IMR-90 (cell line): ENCODE data around the gene RASSF7. TPM values are rescaled to one million over a fixed set of nuclear protein-coding genes. Genes with fewer than 3 reads are reported as not detected.

Experiments
- ATAC-seq: fragments of 200-7000 bp; cut with Tn5 transposase; 2 replicates; pipeline ENCODE4 v1.9.1; 2020; ENCODE audit warnings: low read depth, mild to moderate bottlenecking, moderate library complexity
- BruUV-seq: library from RNA; stranded (reverse); fragments of 400-500 nt; replicated peaks from 2 replicates; lab custom pipeline; 2021; lab: Mats Ljungman, UMichigan
- CTCF ChIA-PET: fragments of 300-600 bp; formaldehyde crosslinking; extraction: SDS; loops from one replicate; lab custom pipeline; 2021; ENCODE audit warnings: antibody characterized with exemption; lab: Yijun Ruan, JAX
- POLR2A ChIA-PET: fragments of 300-600 bp; sonication (Branson Sonifier 250); formaldehyde crosslinking; loops from one replicate; lab custom pipeline; 2022; ENCODE audit warnings: antibody characterized with exemption; ENCODE audit not compliant: unreplicated experiment; lab: Charles Lee
- DNase-seq: peaks from one replicate; pipeline ENCODE4 v3.0.0; 2013
- H2AFZ ChIP-seq: replicated peaks from 2 replicates; pipeline ENCODE3; 2013; ENCODE audit warnings: low read length, mild to moderate bottlenecking; ENCODE audit not compliant: poor library complexity
- H2AK5ac ChIP-seq: 2 replicates; pipeline ENCODE4 v1.6.1; 2013; ENCODE audit warnings: low read depth, low read length, inconsistent platforms
- H2AK9ac ChIP-seq: replicated peaks from 2 replicates; pipeline ENCODE3; 2013; ENCODE audit warnings: mild to moderate bottlenecking, low read depth, low read length, moderate library complexity; ENCODE audit not compliant: poor library complexity
- H2BK120ac ChIP-seq: 2 replicates; pipeline ENCODE4 v1.6.1; 2013; ENCODE audit warnings: low read depth, low read length, inconsistent platforms
- H2BK15ac ChIP-seq: 3 replicates; pipeline ENCODE4 v1.6.1; 2013; ENCODE audit warnings: low read depth, low read length, inconsistent platforms
- H2BK20ac ChIP-seq: 2 replicates; pipeline ENCODE4 v1.6.1; 2013; ENCODE audit warnings: low read depth, mild to moderate bottlenecking, inconsistent platforms, low read length, moderate library complexity
- H2BK5ac ChIP-seq: 2 replicates; pipeline ENCODE4 v1.6.1; 2013; ENCODE audit warnings: mild to moderate bottlenecking, low read depth, low read length, inconsistent platforms; ENCODE audit not compliant: poor library complexity, severe bottlenecking
- H3K14ac ChIP-seq: replicated peaks from 2 replicates; pipeline ENCODE4 v1.6.1; 2013; ENCODE audit warnings: low read depth, low read length, inconsistent platforms
- H3K18ac ChIP-seq: 2 replicates; pipeline ENCODE4 v1.6.1; 2013; ENCODE audit warnings: low read depth, low read length, control low read depth
- H3K23ac ChIP-seq: 2 replicates; pipeline ENCODE4 v1.6.1; 2013; ENCODE audit warnings: low read depth, low read length, inconsistent platforms
- H3K27ac ChIP-seq: 2 replicates; pipeline ENCODE4 v1.5.1; 2013; ENCODE audit warnings: mild to moderate bottlenecking, control low read depth, low read length; ENCODE audit not compliant: insufficient read depth
- H3K27me3 ChIP-seq: 2 replicates; pipeline ENCODE4 v1.6.1; 2013; ENCODE audit warnings: low read length; ENCODE audit not compliant: control insufficient read depth, insufficient read depth
- H3K36me3 ChIP-seq: 2 replicates; pipeline ENCODE4 v1.6.1; 2013; ENCODE audit warnings: low read length, mixed read lengths; ENCODE audit not compliant: control insufficient read depth, insufficient read depth
- H3K4ac ChIP-seq: 2 replicates; pipeline ENCODE4 v1.6.1; 2013; ENCODE audit warnings: low read depth, low read length, inconsistent platforms
- H3K4me1 ChIP-seq: 2 replicates; pipeline ENCODE4 v1.6.1; 2013; ENCODE audit warnings: low read length, mixed read lengths; ENCODE audit not compliant: control insufficient read depth, insufficient read depth
- H3K4me2 ChIP-seq: 2 replicates; pipeline ENCODE4 v1.6.1; 2013; ENCODE audit warnings: low read depth, mild to moderate bottlenecking, control low read depth, low read length, moderate library complexity
- H3K4me3 ChIP-seq: 2 replicates; pipeline ENCODE4 v1.5.1; 2013; ENCODE audit warnings: low read depth, mild to moderate bottlenecking, control low read depth, low read length, moderate library complexity; ENCODE audit not compliant: insufficient read depth
- H3K56ac ChIP-seq: 2 replicates; pipeline ENCODE4 v1.6.1; 2013; ENCODE audit warnings: low read length, inconsistent platforms; ENCODE audit not compliant: insufficient read depth; ENCODE audit errors: extremely low read depth
- H3K79me1 ChIP-seq, 2 experiments: 2 replicates each; pipeline ENCODE4 v1.6.1; 2013; ENCODE audit warnings: low read length in 2 of 2, inconsistent platforms in 1 of 2, low read depth in 1 of 2
- H3K9ac ChIP-seq: 2 replicates; pipeline ENCODE4 v1.6.1; 2013; ENCODE audit warnings: low read depth, low read length, control low read depth
- H3K9me1 ChIP-seq: 2 replicates; pipeline ENCODE4 v1.6.1; 2013; ENCODE audit warnings: low read length, inconsistent platforms; ENCODE audit not compliant: insufficient read depth
- H3K9me3 ChIP-seq: 2 replicates; pipeline ENCODE4 v1.6.1; 2013; ENCODE audit warnings: low read length; ENCODE audit not compliant: control insufficient read depth, insufficient read depth
- H4K20me1 ChIP-seq: 2 replicates; pipeline ENCODE4 v1.6.1; 2013; ENCODE audit warnings: low read length, inconsistent platforms; ENCODE audit not compliant: insufficient read depth
- H4K5ac ChIP-seq: 2 replicates; pipeline ENCODE4 v1.6.1; 2013; ENCODE audit warnings: mild to moderate bottlenecking, low read depth, low read length, control low read depth
- H4K8ac ChIP-seq, 2 experiments: 2 replicates each; pipeline ENCODE4 v1.6.1; 2013; ENCODE audit warnings: low read depth in 2 of 2, low read length in 2 of 2, control low read depth in 1 of 2, inconsistent platforms in 1 of 2
- H4K91ac ChIP-seq: 2 replicates; pipeline ENCODE4 v1.6.1; 2013; ENCODE audit warnings: low read depth, low read length, inconsistent platforms; ENCODE audit not compliant: insufficient read depth
- BHLHE40 ChIP-seq: fragments of 150-350 bp; IDR thresholded peaks from 2 replicates; pipeline ENCODE4 v1.6.1; 2016; ENCODE audit warnings: mild to moderate bottlenecking, low read depth, low read length
- FOS ChIP-seq: fragments of 150-350 bp; IDR thresholded peaks from 2 replicates; pipeline ENCODE4 v1.6.1; 2016; ENCODE audit warnings: low read depth, low read length
- MAZ ChIP-seq: IDR thresholded peaks from 2 replicates; pipeline ENCODE4 v1.6.1; 2012; ENCODE audit warnings: low read depth, mild to moderate bottlenecking, low read length, improper control_type of control experiment, moderate library complexity, borderline replicate concordance
- MXI1 ChIP-seq: IDR thresholded peaks from 2 replicates; pipeline ENCODE4 v1.6.1; 2012; ENCODE audit warnings: low read depth, mild to moderate bottlenecking, low read length, moderate library complexity, borderline replicate concordance
- POLR2A ChIP-seq: IDR thresholded peaks from 2 replicates; pipeline ENCODE4 v1.6.1; 2012; ENCODE audit warnings: mild to moderate bottlenecking, low read depth, low read length
- WGBS, 2 experiments: methylation state at CpG; one replicate each; pipeline versions ENCODE4 v1.1.5 to v1.1.7; 2013; ENCODE audit warnings: missing lambda C conversion rate in 2 of 2; ENCODE audit not compliant: insufficient read length in 1 of 2; ENCODE audit errors: extremely low coverage in 2 of 2; 5-methylcytosine and 5-hydroxymethylcytosine counted together
- dilution Hi-C: fragments of 300-500 bp; cut with HindIII; formaldehyde crosslinking; loops from one replicate; pipeline ENCODE4 v1.14.3; 2018; ENCODE audit warnings: low sequenced_read_pairs; ENCODE audit not compliant: unreplicated experiment
- in situ Hi-C: fragments of 300-500 bp; cut with MboI; formaldehyde crosslinking; loops from 3 replicates; pipeline ENCODE4 v1.14.3; 2019; ENCODE audit warnings: low sequenced_read_pairs, inconsistent platforms, mixed read lengths
- intact Hi-C: fragments of 100-400 bp; cut with micrococcal nuclease; formaldehyde crosslinking; loops from 2 replicates; pipeline ENCODE4 v1.10.0; 2022
- polyA plus RNA-seq, 3 experiments: library from polyadenylated mRNA; depleted of rRNA; stranded (reverse); fragments of >200 nt; gene quantifications; 2 replicates each; pipeline ENCODE4 v1.2.3, GENCODE V29; 2012; ENCODE audit warnings: low replicate concordance in 1 of 3
- total RNA-seq: library from RNA; depleted of rRNA; stranded (reverse); fragments of >200 nt; gene quantifications from 2 replicates; pipeline ENCODE4 v1.2.3, GENCODE V29; 2012

Gene RASSF7
- total and polyA plus RNA-seq, 2 of the 4 experiments (the other 2 are of a cell fraction) = 6.8 to 18.5 TPM

DNA sequence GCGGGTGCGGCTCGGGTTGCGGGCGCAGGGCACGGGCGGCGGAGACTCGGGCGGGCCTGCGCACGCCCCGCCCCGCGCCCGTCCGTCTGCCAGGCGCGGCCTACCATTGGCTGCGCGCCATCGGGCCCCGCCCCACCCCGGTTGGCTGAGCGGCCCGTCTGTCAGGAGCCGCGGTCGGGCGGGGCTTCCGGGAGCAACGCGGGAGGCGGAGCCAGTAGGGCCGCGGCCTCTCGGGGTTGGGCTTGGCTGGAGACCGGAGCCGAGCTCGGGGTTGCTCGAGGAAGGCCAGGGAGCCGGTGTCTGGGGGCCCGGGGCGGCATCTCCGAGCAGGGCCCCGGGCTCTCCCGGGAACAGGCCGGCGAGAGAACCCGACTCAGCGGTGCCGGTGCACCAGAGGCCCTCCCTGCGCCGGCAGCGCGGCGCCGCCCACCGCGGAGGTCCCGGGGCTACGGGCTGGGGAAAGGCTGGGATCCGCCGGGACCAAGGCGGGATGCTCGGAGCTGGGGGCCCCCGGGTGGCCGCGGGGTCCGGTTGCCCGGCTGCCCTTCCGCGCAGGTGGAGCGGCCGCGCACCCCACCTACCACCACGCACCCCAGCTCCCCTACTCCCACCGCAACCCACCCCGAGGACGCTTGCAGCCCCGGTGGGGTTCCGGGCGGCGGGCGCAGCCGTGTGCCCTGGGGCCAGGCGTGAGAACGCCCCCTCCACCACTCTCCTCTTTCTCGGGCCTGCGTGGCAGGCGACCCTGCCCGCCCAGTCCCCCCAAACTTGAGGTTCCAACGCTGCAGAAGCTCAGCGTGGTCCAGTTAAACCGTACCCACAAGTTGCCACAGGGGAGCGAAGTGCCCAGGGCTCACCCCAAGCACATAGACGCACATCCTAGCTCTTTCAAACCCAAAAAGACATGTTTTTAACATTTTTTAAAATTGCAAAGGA is 25.0 kb upstream of the RASSF7 start, which contains the start of gene HRAS:
Gene HRAS, minus strand, starts transcription at position 58 of the 936 bp plus-strand sequence.
- peaks cover 16% of the 10 kb centered on the region for H4K20me1 ChIP-seq
- no peak within 1 kb of the TSS for H2BK120ac ChIP-seq
- H3K9me3 ChIP-seq = no peaks in the 10 kb centered on the region
- ATAC-seq (peak; percentile 93), DNase-seq (peak; percentile 90)
- no peak within 1 kb of the TSS for H4K5ac ChIP-seq
- H2BK5ac ChIP-seq = peak within 1 kb of the TSS; percentile 57
- H3K4ac ChIP-seq = peak within 1 kb of the TSS; percentile 36
- ChIA-PET POLR2A (no interaction called here), CTCF (interaction anchor here (0.5 to 0.7 kb wide), 2 partner anchors 14 to 17 kb away, joined by 3 to 6 read pairs; no protein-coding TSS in a partner anchor)
- H4K91ac ChIP-seq = no peak within 1 kb of the TSS; the same call in 1 of the 2 replicates
- H2BK20ac ChIP-seq = no peak within 1 kb of the TSS
- H3K79me1 ChIP-seq = peaks cover 3 to 26% of the 10 kb centered on the region in 2 experiments; a peak in 3 of 4 replicates
- peak within 1 kb of the TSS; percentile 75 for H3K9ac ChIP-seq
- peak within 1 kb of the TSS; percentile 91 for H3K4me2 ChIP-seq
- H2AK9ac ChIP-seq = peak within 1 kb of the TSS; percentile 98
- peaks cover 21% of the 10 kb centered on the region; the same call in 1 of the 2 replicates for H3K36me3 ChIP-seq
- H3K56ac ChIP-seq = 0 out of 2 replicates have a peak within 1 kb of the TSS, but pooled peaks have one; percentile 51
- no TSS peak for BruUV-seq
- peak within 1 kb of the TSS; percentile 79; the same call in 1 of the 2 replicates for H3K14ac ChIP-seq
- peak within 1 kb of the TSS; percentile 71 for H3K27ac ChIP-seq
- WGBS, 2 experiments = 4% methylated on average over 67 of the region's 97 CpGs; no CpG with 5 or more reads in 1 of the 2 experiments
- peak within 1 kb of the TSS; percentile 22 for H3K23ac ChIP-seq
- H2AK5ac ChIP-seq = peak within 1 kb of the TSS; percentile 58; the same call in 1 of the 2 replicates
- H2AFZ ChIP-seq = peak within 1 kb of the TSS; percentile 87
- TF ChIP-seq BHLHE40 = peak; percentile 45; the same call in 1 of the 2 replicates
- TF ChIP-seq MAZ = peak; percentile 94
- peak; percentile 60 for TF ChIP-seq POLR2A
- TF ChIP-seq FOS = 0 out of 2 replicates have a peak, but pooled peaks have one; percentile 36
- TF ChIP-seq MXI1 = no peak
- no peaks in the 10 kb centered on the region for H3K27me3 ChIP-seq
- in situ Hi-C loops (no loop called here), intact Hi-C loops (no loop called here), dilution Hi-C loops (no loop called here)
- H3K4me3 ChIP-seq = peak within 1 kb of the TSS; percentile 95
- H3K18ac ChIP-seq = no peak within 1 kb of the TSS
- no peak within 1 kb of the TSS; the same call in 2 of the 3 replicates for H2BK15ac ChIP-seq
- H3K4me1 ChIP-seq = peaks cover 16% of the 10 kb centered on the region
- peaks cover 3% of the 10 kb centered on the region; the same call in 1 of the 2 replicates for H3K9me1 ChIP-seq
- H4K8ac ChIP-seq = peak within 1 kb of the TSS; percentile 69 to 87
